Activated naive CD8-positive, alpha-beta T cell treated with anti-CD3 and anti-CD28 coated beads for 36 hours (primary cell): Measurements from ENCODE around the gene XYLT1. TPM values are rescaled to one million over a fixed set of nuclear protein-coding genes. Genes with fewer than 3 reads are reported as not detected.
"Not testable (repeated sequence)": the region's sequence is repeated elsewhere in the genome, so short reads cannot be mapped to it uniquely, and the experiment has no call there.

Source experiments
- DNase-seq: peaks from one replicate; pipeline ENCODE4 v3.0.0; 2021
- H3K27ac Mint-ChIP-seq: one replicate; pipeline ENCODE4 v1.8.0; 2022; ENCODE audit warnings: mild to moderate bottlenecking, moderate library complexity, mixed read lengths
- H3K27me3 Mint-ChIP-seq: one replicate; pipeline ENCODE4 v1.8.0; 2022; ENCODE audit warnings: mild to moderate bottlenecking, mixed read lengths
- H3K36me3 Mint-ChIP-seq: one replicate; pipeline ENCODE4 v1.8.0; 2021; ENCODE audit warnings: mild to moderate bottlenecking, mixed read lengths
- H3K4me1 Mint-ChIP-seq: one replicate; pipeline ENCODE4 v1.8.0; 2021; ENCODE audit warnings: mixed read lengths
- H3K4me3 Mint-ChIP-seq: one replicate; pipeline ENCODE4 v1.8.0; 2022; ENCODE audit warnings: mild to moderate bottlenecking, moderate library complexity, mixed read lengths
- H3K9me3 Mint-ChIP-seq: one replicate; pipeline ENCODE4 v1.8.0; 2022; ENCODE audit warnings: mixed read lengths
- total RNA-seq, 2 experiments: library from RNA; stranded (reverse); gene quantifications; one replicate each; pipeline ENCODE4 v1.2.3, GENCODE V29; 2021

XYLT1 gene
- total RNA-seq, 2 experiments from 2014 or later: 4.1 to 4.6 TPM

DNA sequence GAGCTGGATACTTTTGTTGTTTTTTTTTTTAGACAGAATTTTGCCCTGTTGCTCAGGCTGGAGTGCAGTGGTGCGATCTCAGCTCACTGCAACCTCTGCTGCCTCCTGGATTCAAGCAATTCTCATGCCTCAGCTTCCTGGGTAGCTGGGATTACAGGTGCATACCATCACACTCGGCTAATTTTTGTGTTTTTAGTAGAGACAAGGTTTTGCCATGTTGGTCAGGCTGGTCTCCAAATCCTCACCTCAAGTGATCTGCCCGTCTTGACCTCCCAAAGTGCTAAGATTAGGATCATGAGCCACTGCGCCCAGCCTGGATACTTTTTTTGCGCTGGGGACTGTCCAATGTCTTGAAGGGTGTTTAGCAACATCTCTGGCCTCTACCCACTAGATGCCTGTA lies 32.6 kb upstream of the XYLT1 start:
- no peak for DNase-seq
- Mint-ChIP-seq H3K4me1 (no peaks in the 10 kb centered on the region), H3K9me3 (peaks cover under 1% of the 10 kb centered on the region), H3K4me3 (no peak overlapping the region), H3K27me3 (peaks cover 4% of the 10 kb centered on the region), H3K36me3 (no peaks in the 10 kb centered on the region), H3K27ac (no peak overlapping the region)

DNA sequence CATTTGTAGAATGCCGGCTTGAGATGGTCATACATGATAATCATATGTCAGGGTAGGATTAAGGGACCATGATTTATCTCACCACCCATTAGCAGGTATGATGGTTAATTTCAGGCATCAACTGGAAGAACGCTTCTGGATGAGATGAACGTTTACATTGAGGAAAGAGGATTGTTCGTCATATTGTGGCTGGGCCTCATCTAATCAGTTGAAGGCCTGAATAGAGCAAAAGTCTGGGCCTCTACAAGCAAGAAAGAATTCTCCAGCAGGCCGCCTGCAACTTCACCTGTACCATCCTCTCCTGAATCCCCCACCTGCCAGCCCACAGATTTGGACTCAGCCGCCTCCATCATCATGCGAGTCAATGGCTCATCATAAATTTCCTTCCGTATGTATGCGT lies 30.6 kb upstream of the XYLT1 start:
- Mint-ChIP-seq H3K36me3 (no peaks in the 10 kb centered on the region), H3K4me3 (no peak overlapping the region), H3K4me1 (no peaks in the 10 kb centered on the region), H3K27me3 (peaks cover 4% of the 10 kb centered on the region), H3K9me3 (no peaks in the 10 kb centered on the region), H3K27ac (no peak overlapping the region)
- no peak for DNase-seq

DNA sequence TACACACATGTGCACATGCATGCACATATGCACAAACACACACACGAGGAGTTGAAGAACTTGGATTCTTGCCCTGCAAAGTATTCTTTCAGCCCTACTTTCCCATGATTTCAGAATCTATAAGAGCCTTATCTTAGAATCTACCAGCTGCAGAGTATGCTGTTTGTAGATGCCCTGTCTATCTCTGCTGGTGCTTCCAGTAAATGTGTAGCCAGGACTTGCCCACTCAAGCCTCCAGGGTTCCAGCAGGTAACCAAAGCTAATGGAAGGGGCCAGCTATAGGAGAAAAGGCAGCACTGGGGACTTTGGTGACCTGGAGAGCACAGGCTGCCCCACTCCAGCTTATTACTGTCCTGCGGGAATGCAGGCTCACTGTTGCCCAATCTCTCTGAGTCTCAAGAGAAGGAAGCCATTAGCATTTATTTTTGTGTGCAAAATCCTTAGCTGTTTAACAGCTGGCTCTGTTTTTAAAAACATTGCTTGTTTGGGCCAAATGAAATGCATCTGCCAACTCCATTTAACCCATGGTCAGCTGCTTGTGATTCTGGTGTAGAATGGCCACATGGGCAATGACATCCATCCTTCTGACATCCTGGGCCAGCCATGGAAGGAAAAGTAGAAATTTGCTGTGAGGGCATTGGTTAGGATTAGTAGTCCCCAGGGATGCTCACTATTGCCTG lies 28.6 kb upstream of the XYLT1 start:
- no peak for DNase-seq
- peaks cover 4% of the 10 kb centered on the region for H3K27me3 Mint-ChIP-seq

DNA sequence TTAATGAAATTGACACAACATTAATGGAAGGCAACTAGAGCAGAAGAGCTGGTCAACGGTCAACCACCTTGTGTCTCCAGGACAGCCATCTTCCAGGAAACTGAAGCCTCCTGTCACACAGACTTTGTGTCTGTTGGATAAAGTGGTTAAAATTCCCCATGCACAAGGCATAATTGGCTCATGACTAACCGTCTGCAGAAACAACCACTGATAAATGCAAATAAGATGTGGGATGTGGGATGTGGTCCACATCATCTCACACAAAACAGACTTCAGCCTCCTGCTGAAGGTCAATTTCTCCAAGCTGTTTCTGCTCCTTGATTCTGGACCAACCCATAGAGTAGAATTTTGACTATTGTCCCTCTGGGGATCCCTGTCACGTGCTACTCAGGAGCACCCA lies 26.9 kb upstream of the XYLT1 start:
- Mint-ChIP-seq H3K4me3 (no peak overlapping the region), H3K27me3 (no peaks in the 10 kb centered on the region), H3K4me1 (no peaks in the 10 kb centered on the region), H3K36me3 (no peaks in the 10 kb centered on the region), H3K9me3 (no peaks in the 10 kb centered on the region), H3K27ac (no peak overlapping the region)
- no peak for DNase-seq

More for the DNA sequence above, 28.6 kb upstream of the XYLT1 start:
- Mint-ChIP-seq H3K9me3 (no peaks in the 10 kb centered on the region), H3K4me1 (no peaks in the 10 kb centered on the region), H3K27ac (no peak overlapping the region), H3K4me3 (no peak overlapping the region), H3K36me3 (no peaks in the 10 kb centered on the region)

DNA sequence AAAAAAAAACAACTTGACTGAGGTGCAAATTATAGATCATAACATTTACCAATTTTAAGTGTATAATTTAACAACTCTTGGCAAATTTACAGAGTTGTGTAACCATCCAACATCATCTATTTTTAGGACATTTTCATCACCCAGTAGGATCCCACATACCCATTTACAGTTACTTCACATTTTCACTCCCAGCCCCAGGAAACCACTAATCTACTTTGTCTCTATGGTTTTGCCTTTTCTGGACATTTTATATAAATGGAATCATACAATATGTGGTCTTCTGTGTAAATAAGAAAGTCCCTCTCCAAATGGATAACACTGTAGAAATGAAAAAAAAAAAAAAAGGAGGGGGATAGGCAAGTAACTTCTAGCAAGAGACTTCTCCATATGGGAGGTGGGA lies 26.1 kb upstream of the XYLT1 start:
- no peak for DNase-seq
- Mint-ChIP-seq H3K4me3 (no peak overlapping the region), H3K9me3 (no peaks in the 10 kb centered on the region), H3K27me3 (no peaks in the 10 kb centered on the region), H3K27ac (no peak overlapping the region), H3K36me3 (no peaks in the 10 kb centered on the region), H3K4me1 (no peaks in the 10 kb centered on the region)

DNA sequence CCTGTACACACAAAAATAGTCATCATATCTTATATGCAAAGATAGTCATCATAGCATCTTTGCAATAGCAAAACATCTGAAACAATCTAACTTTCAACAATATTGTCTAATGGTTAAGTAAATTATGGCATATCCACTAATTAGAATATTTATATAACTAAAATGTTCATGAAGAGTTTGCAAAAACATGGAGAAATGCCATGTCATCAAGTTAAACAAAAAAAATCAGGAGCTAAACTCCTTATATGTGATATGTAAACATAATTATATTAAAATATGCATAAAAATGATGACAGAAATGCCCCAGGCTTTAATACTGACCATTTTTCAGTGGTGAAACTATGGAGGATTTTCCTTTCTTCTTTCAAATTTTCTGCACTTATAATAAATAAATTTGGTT lies 22.3 kb upstream of the XYLT1 start:
- no peaks in the 10 kb centered on the region for H3K4me1 Mint-ChIP-seq
- no peak overlapping the region for H3K4me3 Mint-ChIP-seq
- H3K9me3 Mint-ChIP-seq: no peaks in the 10 kb centered on the region
- no peaks in the 10 kb centered on the region for H3K36me3 Mint-ChIP-seq
- DNase-seq: no peak
- H3K27me3 Mint-ChIP-seq: no peaks in the 10 kb centered on the region
- H3K27ac Mint-ChIP-seq: no peak overlapping the region

DNA sequence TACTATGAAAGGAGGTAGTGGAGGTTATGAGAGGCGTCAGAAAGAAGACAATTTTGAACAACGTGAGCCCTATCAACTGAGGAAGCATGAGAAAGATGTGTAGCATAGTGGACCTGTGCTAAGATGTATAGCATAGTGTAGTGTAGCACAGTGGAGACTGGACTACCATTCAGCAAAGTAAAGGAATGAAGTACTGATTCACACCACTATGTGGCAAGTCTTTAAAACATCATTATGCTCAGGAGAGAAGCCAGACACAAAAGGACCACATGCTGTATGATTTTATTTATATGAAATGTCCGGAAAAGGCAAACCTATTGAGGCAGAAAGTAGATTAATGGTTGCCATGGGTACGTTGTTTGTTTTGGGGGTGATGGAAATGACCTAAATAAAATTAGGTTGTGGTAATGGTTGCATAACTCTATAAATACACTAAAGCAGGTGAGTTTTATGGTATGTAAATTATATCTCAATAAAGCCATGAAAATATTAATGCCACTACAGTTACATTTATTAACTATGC lies 20.4 kb upstream of the XYLT1 start:
- no peak for DNase-seq
- no peak overlapping the region for H3K27ac Mint-ChIP-seq
- H3K9me3 Mint-ChIP-seq: no peaks in the 10 kb centered on the region
- H3K4me3 Mint-ChIP-seq: no peak overlapping the region
- H3K27me3 Mint-ChIP-seq: no peaks in the 10 kb centered on the region
- H3K4me1 Mint-ChIP-seq: no peaks in the 10 kb centered on the region
- no peaks in the 10 kb centered on the region for H3K36me3 Mint-ChIP-seq

DNA sequence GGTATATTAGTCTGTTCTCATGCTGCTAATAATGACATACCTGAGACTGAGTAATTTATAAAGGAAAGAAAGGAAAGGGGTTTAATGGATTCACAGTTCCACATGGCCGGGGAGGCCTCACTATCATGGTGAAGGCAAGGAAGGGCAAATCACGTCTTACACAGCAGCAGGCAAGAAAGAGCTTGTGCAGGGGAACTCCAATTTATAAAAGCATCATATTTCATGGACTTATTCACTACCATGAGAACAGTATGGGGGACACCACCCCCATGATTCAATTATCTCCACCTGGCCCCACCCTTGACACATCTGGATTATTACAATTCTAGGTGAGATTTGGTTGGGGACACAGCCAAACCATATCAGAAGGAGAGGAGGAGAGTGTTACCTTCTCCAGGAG lies 17.7 kb upstream of the XYLT1 start:
- no peaks in the 10 kb centered on the region for H3K9me3 Mint-ChIP-seq
- H3K27ac Mint-ChIP-seq: no peak overlapping the region
- no peak for DNase-seq
- no peak overlapping the region for H3K4me3 Mint-ChIP-seq
- no peaks in the 10 kb centered on the region for H3K36me3 Mint-ChIP-seq
- no peaks in the 10 kb centered on the region for H3K4me1 Mint-ChIP-seq
- no peaks in the 10 kb centered on the region for H3K27me3 Mint-ChIP-seq

DNA sequence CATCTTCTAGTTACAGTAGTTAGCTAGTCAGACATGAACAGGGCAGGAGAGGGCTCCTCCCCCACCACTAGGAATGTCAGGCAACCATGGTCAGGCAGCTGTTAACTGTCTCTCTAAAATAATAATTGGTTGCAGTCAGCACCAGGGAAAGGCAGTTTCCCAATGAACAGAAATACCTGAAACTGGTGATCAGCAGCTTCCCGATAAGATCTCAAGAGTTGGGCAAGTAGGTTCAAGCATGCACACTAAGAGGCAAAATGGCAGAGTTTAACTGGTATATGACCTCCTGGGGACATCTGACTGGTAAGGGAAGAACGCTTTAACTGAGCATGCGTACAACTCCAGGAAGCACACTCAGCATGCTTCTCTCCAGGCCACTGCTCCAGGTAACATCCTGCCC lies 12.6 kb upstream of the XYLT1 start:
- H3K27ac Mint-ChIP-seq: no peak overlapping the region
- no peak for DNase-seq
- H3K36me3 Mint-ChIP-seq: no peaks in the 10 kb centered on the region
- no peaks in the 10 kb centered on the region for H3K4me1 Mint-ChIP-seq
- no peak overlapping the region for H3K4me3 Mint-ChIP-seq
- no peaks in the 10 kb centered on the region for H3K9me3 Mint-ChIP-seq
- H3K27me3 Mint-ChIP-seq: peaks cover 3% of the 10 kb centered on the region

DNA sequence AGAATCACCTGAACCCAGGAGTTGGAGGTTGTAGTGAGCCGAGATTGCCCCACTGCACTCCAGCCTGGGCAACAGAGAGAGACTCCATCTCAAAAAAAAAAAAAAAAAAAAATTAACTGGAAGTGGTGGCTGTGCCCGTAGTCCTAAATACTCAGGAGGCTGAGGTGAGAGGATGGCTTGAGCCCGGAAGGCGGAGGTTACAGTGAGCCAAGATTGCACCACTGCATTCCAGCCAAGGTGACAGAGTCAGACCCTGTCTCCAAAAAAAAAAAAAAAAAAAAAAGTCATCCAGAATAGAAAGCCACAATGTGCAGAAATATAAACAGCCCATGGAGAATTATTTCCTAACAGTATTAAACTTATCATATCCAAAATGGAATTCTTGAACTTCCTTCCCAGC lies 11.6 kb upstream of the XYLT1 start:
- H3K9me3 Mint-ChIP-seq, DNase-seq: not testable (repeated sequence)

DNA sequence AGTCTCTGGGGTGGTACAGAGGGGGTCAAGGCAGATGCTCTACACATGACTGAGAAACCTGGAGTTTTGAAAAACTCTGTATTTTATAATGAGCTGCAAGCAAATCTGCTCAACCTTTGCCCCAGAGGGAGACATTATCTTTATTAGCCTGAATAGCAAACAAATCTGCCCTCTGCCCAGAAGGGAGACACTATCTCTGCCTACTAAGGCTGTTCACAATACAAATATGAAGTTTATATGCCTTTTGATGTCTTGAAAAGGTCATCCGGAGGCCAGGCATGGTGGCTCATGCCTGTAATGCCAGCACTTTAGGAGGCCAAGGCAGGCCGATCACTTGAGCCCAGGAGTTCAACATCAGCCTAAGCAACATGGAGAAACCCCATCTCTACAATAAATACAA lies 11.0 kb upstream of the XYLT1 start:
- Mint-ChIP-seq H3K4me1 (peaks cover 3% of the 10 kb centered on the region), H3K4me3 (no peak overlapping the region), H3K9me3 (no peaks in the 10 kb centered on the region), H3K36me3 (no peaks in the 10 kb centered on the region), H3K27ac (no peak overlapping the region), H3K27me3 (peaks cover 3% of the 10 kb centered on the region)
- no peak for DNase-seq

More for the DNA sequence above, 11.6 kb upstream of the XYLT1 start:
- H3K27me3 Mint-ChIP-seq, H3K36me3 Mint-ChIP-seq, H3K4me3 Mint-ChIP-seq, H3K4me1 Mint-ChIP-seq, H3K27ac Mint-ChIP-seq: not testable (repeated sequence)

DNA sequence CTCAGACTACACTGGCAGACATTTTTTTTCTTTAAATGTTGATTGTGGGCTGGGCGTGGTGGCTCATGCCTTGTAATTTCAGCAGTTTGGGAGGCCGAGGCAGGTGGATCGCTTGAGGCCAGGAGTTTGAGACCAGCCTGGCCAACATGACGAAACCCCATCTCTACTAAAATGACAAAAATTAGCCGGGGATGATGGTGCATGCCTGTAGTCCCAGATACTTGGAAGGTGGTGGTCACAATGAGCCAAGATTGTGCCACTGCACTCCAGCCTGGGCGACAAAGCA lies 6.4 kb upstream of the XYLT1 start:
- H3K36me3 Mint-ChIP-seq, H3K27me3 Mint-ChIP-seq, H3K4me3 Mint-ChIP-seq, DNase-seq, H3K27ac Mint-ChIP-seq, H3K9me3 Mint-ChIP-seq: not testable (repeated sequence)
- peaks cover 19% of the 10 kb centered on the region for H3K4me1 Mint-ChIP-seq

DNA sequence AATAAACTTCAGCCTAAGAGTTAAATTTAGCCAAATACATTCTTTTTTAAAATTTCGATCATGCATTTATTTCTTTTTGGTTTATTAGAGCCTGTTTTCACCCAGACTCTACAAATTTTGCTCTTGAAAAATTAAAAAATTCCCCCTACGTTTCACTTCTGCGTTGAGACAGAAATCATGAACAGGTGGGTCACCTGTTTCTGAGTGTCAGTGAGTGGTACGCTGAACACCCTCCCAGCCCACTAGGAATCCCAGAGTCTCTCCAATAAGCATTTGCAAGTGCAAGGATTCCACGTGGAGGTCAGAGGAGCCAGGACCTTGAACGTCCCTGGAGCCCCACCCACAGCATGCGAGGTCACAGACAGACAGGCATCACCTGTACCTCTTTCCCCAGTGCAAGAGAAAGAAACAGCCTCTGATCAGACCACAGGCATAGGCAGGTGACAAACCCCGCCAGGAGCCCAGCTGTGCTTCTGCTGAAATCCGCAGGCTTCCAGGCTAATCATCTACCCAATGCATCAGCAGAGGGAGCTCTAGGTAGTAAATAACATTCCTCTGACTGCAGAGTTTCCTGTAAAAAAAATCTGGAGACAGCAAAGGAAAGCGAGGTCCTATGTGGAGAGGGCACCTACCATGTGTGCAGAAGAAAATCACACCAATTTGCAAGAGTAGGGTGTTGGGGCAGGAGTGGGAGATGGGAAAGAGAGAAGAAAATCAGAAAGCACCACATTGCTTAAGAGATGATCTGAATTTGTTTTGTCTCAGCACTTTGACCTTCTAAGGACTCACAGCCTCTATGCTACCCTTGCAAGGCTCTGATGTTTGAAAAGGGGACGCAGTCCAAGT lies 5.9 kb upstream of the XYLT1 start:
- Mint-ChIP-seq H3K36me3 (no peaks in the 10 kb centered on the region), H3K27me3 (peaks cover 3% of the 10 kb centered on the region), H3K4me3 (no peak overlapping the region), H3K4me1 (peaks cover 21% of the 10 kb centered on the region), H3K9me3 (no peaks in the 10 kb centered on the region), H3K27ac (no peak overlapping the region)
- peak; percentile 3 for DNase-seq

DNA sequence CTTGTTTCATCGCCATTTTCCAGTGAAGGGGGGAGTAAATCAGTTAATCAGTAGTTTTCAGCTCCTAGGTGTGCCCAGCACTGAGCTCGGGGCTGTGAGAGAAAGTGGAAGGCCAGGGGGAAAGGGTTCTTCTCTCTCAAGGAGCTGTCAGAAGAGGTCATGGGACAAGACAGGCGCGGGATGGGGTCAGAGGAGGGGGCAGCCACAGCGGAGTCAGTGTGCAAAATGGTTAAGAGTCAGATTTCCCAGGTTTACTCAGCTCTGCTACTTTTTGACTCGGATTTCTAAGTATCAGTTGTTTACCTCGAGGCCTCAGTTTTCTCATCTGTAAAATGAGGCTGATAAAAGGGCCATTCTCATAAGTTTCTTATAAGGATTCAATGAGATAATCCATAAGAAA lies 4.3 kb upstream of the XYLT1 start:
- DNase-seq: no peak
- Mint-ChIP-seq H3K9me3 (no peaks in the 10 kb centered on the region), H3K27me3 (peaks cover under 1% of the 10 kb centered on the region), H3K4me1 (peaks cover 23% of the 10 kb centered on the region), H3K4me3 (no peak overlapping the region), H3K27ac (no peak overlapping the region), H3K36me3 (no peaks in the 10 kb centered on the region)

DNA sequence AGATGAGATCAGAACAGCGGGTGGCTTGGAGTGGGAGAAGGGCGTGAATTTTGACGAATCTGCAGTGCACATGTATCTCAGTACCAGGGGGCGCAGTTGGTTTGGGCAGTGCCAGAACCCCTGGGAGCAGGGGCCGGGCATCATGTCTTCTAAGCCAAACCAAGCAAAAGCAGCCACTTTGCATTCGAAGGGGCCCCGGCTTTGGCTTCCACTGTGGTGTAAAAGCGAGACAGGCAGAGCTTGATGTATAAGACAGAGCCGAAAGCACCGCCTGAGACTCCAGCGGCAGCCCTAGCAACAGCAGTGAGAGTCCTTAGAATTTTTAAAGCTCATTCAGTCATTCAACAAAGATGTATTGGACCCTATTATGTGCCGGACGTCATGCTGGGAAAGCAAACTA lies 3.8 kb upstream of the XYLT1 start:
- H3K9me3 Mint-ChIP-seq: no peaks in the 10 kb centered on the region
- no peaks in the 10 kb centered on the region for H3K27me3 Mint-ChIP-seq
- H3K4me3 Mint-ChIP-seq: no peak overlapping the region
- no peak overlapping the region for H3K27ac Mint-ChIP-seq
- peaks cover 25% of the 10 kb centered on the region for H3K4me1 Mint-ChIP-seq
- H3K36me3 Mint-ChIP-seq: no peaks in the 10 kb centered on the region
- no peak for DNase-seq

DNA sequence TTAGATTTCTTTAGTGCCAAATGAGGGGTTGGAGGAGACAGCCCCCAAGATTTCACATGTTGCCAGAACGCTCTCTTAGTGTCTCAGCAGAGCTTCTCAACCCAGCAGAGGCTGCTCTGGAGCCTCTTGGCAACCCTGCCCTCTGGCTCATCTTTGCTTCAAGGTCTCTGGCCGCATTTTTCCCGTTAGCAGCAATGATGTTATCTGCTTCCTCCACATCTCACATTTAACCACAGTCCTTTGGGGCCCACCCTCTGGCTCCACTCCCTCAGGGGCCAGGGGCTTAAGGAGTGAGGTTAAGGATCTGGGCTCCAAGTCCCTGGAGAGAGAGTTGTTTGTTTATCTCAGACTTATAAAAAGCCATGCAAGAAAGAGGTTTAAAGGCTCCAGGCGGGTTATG lies 3.3 kb upstream of the XYLT1 start:
- H3K4me1 Mint-ChIP-seq: peaks cover 31% of the 10 kb centered on the region
- peak overlapping the region; percentile 22 for H3K27ac Mint-ChIP-seq
- H3K36me3 Mint-ChIP-seq: no peaks in the 10 kb centered on the region
- DNase-seq: no peak
- no peak overlapping the region for H3K4me3 Mint-ChIP-seq
- H3K9me3 Mint-ChIP-seq: no peaks in the 10 kb centered on the region
- no peaks in the 10 kb centered on the region for H3K27me3 Mint-ChIP-seq
